ENCODE results near the gene HS1BP3.

The HS1BP3 gene

GRCh38 chr2:20578895-20579825, 71.7 kb downstream of the HS1BP3 start:
- TF ChIP-seq, protein P1, sequence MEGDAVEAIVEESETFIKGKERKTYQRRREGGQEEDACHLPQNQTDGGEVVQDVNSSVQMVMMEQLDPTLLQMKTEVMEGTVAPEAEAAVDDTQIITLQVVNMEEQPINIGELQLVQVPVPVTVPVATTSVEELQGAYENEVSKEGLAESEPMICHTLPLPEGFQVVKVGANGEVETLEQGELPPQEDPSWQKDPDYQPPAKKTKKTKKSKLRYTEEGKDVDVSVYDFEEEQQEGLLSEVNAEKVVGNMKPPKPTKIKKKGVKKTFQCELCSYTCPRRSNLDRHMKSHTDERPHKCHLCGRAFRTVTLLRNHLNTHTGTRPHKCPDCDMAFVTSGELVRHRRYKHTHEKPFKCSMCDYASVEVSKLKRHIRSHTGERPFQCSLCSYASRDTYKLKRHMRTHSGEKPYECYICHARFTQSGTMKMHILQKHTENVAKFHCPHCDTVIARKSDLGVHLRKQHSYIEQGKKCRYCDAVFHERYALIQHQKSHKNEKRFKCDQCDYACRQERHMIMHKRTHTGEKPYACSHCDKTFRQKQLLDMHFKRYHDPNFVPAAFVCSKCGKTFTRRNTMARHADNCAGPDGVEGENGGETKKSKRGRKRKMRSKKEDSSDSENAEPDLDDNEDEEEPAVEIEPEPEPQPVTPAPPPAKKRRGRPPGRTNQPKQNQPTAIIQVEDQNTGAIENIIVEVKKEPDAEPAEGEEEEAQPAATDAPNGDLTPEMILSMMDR (IDR thresholded peaks at IDR 0.05; ENCODE audit: poor library complexity, severe bottlenecking) = no peak
- no peak overlapping the region for H3K4me3 ChIP-seq (ENCODE audit: severe bottlenecking)
- peak overlapping the region; percentile 94 for H3K27ac ChIP-seq (ENCODE audit: poor library complexity, severe bottlenecking)

GRCh38 chr2:20578266-20578894, 72.5 kb downstream of the HS1BP3 start:
- Histone ChIP-seq H3K4me3 (ENCODE audit: severe bottlenecking) (no peak overlapping the region), H3K9me3 (ENCODE audit: severe bottlenecking) (peaks cover 6% of the 10 kb centered on the region), H3K36me3 (ENCODE audit: low read depth) (no peaks in the 10 kb centered on the region), H3K27me3 (ENCODE audit: insufficient read depth, poor library complexity, severe bottlenecking) (no peaks in the 10 kb centered on the region), H3K4me1 (ENCODE audit: insufficient read depth, poor library complexity, severe bottlenecking) (peaks cover 29% of the 10 kb centered on the region), H3K27ac (ENCODE audit: poor library complexity, severe bottlenecking) (peak overlapping the region; percentile 94)
- ATAC-seq (ENCODE audit: low read depth) (peak; percentile 7; the same call in 2 of the 3 replicates), DNase-seq (ENCODE audit: low spot score) (peak; percentile 25)
- TF ChIP-seq, protein P1 (IDR thresholded peaks at IDR 0.05; ENCODE audit: poor library complexity, severe bottlenecking) = no peak

More at GRCh38 chr2:20578895-20579825, 71.7 kb downstream of the HS1BP3 start:
- H3K27me3 ChIP-seq (ENCODE audit: insufficient read depth, poor library complexity, severe bottlenecking) = no peaks in the 10 kb centered on the region
- DNase-seq (ENCODE audit: low spot score) (peak; percentile 90), ATAC-seq (ENCODE audit: low read depth) (peak; percentile 71)
- H3K4me1 ChIP-seq (ENCODE audit: insufficient read depth, poor library complexity, severe bottlenecking) = peaks cover 36% of the 10 kb centered on the region
- no peaks in the 10 kb centered on the region for H3K36me3 ChIP-seq (ENCODE audit: low read depth)
- peaks cover 6% of the 10 kb centered on the region for H3K9me3 ChIP-seq (ENCODE audit: severe bottlenecking)

DNA sequence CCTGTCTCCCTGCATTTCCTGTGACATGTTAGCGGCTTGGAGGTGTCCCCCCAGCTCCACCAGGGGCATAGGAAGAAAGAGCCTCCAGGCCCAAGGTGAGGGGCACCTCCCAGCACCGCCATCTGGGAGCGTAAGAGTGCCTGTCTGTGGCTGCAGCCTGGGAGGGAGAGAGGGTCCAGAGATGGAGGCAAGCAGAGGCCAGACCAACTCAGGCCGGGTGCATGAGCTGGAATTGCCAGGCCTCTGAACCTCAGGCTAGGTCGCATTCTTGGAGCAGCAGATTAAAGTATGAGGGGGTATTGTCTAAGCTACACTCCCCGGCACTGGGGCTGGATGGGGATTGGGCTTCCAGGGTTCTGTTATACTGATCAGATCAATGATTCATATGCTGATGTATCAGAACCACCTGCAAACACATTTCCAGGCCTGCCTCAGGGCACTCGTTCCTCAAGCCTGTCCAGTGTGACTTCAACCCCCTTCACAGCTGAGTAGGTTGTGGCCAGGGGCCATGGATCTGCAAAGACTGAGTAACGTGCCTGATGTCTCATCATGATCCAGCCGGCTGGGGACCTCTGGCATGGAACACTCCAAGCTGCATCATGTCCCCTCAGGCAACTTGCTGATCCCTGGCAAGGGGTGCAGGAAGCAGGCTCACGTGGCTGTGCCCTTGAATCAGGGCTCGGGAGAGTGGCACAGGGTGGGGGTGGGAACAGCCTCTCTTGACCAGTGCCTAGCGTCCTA, 73.2 kb downstream of the HS1BP3 start:
- TF ChIP-seq, protein P1 (IDR thresholded peaks at IDR 0.05; ENCODE audit: poor library complexity, severe bottlenecking) = no peak
- DNase-seq (ENCODE audit: low spot score) (peak; percentile 94), ATAC-seq (ENCODE audit: low read depth) (peak; percentile 67)
- Histone ChIP-seq H3K27ac (ENCODE audit: poor library complexity, severe bottlenecking) (peak overlapping the region; percentile 94), H3K27me3 (ENCODE audit: insufficient read depth, poor library complexity, severe bottlenecking) (no peaks in the 10 kb centered on the region), H3K4me3 (ENCODE audit: severe bottlenecking) (no peak overlapping the region), H3K4me1 (ENCODE audit: insufficient read depth, poor library complexity, severe bottlenecking) (peaks cover 29% of the 10 kb centered on the region), H3K36me3 (ENCODE audit: low read depth) (no peaks in the 10 kb centered on the region), H3K9me3 (ENCODE audit: severe bottlenecking) (peaks cover 6% of the 10 kb centered on the region)

- no peaks in the 10 kb centered on the region for H3K36me3 ChIP-seq (ENCODE audit: low read depth)
- H3K27ac ChIP-seq (ENCODE audit: poor library complexity, severe bottlenecking) = peak overlapping the region; percentile 94
- no peak overlapping the region for H3K4me3 ChIP-seq (ENCODE audit: severe bottlenecking)
- peaks cover 29% of the 10 kb centered on the region for H3K4me1 ChIP-seq (ENCODE audit: insufficient read depth, poor library complexity, severe bottlenecking)
- TF ChIP-seq, protein P1 (IDR thresholded peaks at IDR 0.05; ENCODE audit: poor library complexity, severe bottlenecking) = no peak
- H3K9me3 ChIP-seq (ENCODE audit: severe bottlenecking) = peaks cover 4% of the 10 kb centered on the region
- DNase-seq (ENCODE audit: low spot score) = no peak
- H3K27me3 ChIP-seq (ENCODE audit: insufficient read depth, poor library complexity, severe bottlenecking) = no peaks in the 10 kb centered on the region
- no peak for ATAC-seq (ENCODE audit: low read depth)
Measured at GRCh38 chr2:20576598-20577115, 74.2 kb downstream of the HS1BP3 start.
